GM19324 (cell line): ENCODE results near the gene DOHH.
"Not testable (repeated sequence)": the region's sequence is repeated elsewhere in the genome, so short reads cannot be mapped to it uniquely, and the experiment has no call there.

ENCODE experiments used
- ATAC-seq: cut with Tn5 transposase; IDR thresholded peaks from one replicate; pipeline ENCODE4 v1.9.1; 2021; ENCODE audit warnings: mild to moderate bottlenecking, moderate library complexity; ENCODE audit not compliant: unreplicated experiment, low FRiP score

DOHH gene

DNA sequence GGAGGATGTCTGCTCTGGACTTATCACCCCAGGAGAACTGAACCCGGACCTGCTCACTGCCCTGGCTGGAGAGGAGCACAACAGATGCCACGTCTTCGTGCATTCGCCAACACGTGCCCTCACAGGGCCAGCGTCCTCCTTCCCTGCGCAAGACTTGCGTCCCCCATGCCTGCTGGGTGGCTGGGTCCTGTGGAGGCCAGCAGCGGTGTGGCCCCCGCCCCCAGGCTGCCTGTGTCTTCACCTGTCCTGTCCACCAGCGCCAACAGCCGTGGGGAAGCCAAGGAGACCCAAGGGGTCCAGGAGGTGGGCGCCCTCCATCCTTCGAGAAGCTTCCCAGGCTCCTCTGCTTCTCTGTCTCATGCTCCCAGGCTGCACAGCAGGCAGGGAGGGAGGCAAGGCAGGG is 35.1 kb upstream of the DOHH start:
- no peak for ATAC-seq

DNA sequence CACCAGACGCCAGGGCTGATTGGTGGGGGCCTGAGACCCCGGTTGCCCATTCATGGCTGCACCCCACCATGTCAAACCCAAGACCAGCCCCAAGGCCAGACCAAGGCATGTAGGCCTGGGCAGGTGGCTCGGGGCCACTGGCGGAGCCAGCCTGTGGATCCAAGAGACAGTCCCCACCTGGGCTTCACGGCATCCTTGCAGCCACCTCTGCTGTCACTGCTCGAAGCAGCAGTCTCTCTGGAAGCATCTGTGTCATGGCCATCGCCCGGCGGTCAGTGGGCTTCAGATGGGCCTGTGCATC is 34.7 kb upstream of the DOHH start:
- ATAC-seq: no peak

DNA sequence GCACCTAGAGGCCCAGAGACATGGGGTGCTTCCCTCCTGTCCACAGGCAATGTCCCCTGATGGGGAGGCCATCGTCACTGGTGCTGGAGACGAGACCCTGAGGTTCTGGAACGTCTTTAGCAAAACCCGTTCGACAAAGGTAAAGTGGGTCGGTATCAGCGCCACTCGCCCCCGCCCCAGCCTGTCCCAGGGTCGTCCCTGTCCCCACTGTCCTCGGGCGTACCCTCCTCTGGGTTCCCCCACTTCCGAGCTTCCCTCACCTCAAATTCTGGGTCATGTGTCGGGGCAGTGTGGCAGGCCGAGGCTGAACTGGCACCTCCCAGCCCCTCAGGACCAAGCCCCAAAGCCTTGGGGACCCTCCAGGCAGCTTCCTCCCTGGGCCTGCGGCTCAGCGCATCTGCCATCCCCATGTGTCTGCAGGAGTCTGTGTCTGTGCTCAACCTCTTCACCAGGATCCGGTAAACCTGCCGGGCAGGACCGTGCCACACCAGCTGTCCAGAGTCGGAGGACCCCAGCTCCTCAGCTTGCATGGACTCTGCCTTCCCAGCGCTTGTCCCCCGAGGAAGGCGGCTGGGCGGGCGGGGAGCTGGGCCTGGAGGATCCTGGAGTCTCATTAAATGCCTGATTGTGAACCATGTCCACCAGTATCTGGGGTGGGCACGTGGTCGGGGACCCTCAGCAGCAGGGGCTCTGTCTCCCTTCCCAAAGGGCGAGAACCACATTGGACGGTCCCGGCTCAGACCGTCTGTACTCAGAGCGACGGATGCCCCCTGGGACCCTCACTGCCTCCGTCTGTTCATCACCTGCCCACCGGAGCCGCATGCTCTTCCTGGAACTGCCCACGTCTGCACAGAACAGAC is 34.1 kb upstream of the DOHH start:
- ATAC-seq: no peak

- ATAC-seq: no peak
Measured at GRCh38 chr19:3533563-3534216, 33.2 kb upstream of the DOHH start.

DNA sequence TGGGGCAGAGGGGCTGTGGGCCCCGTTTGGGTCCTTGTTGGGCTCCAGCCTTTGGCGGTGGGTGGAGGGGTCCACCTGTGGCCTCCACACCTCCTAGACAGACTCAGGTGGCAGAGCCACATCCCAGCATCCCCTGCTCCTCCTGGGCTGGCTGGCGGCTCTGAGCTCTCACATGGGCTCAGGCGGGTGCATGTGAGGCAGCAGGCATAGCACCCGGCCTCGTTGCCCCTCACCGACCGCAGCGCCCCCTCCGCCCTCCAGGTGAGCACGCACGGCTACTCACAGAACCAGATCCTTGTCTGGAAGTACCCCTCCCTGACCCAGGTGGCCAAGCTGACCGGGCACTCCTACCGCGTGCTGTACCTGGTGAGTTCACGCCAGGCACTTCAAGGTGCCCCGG is 32.6 kb upstream of the DOHH start:
- ATAC-seq: no peak

DNA sequence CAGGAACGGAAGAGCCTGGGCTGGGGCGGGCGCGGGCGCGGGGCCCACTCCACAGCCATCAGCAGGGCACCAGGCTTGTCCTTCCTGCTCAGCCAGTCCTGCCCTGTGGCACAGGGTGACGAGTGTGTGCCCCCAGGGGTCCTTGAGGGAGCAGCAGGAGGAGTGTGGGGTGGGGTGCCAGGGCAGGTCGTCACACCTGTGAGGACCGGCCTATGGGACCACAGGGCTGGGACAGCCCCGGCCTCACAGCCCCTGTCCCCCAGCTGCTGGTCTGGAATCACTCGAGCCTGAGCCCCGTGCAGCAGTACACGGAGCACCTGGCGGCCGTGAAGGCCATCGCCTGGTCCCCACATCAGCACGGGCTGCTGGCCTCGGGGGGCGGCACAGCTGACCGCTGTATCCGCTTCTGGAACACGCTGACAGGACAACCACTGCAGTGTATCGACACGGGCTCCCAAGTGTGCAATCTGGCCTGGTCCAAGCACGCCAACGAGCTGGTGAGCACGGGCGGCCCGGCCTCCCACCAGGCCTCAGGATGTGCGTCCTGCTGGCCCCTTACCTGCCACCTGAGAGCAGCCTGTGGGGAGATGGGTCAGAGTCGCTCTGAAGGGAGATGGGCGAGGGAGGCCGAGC is 31.8 kb upstream of the DOHH start:
- no peak for ATAC-seq

DNA sequence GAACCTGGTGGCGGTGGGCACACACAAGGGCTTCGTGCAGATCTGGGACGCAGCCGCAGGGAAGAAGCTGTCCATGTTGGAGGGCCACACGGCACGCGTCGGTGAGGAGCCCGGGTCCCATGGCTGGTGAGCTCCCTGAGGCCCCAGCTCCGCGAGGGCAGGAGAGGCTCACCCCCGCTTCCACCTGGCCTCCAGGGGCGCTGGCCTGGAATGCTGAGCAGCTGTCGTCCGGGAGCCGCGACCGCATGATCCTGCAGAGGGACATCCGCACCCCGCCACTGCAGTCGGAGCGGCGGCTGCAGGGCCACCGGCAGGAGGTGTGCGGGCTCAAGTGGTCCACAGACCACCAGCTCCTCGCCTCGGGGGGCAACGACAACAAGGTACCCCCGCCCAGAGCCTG is 31.2 kb upstream of the DOHH start:
- no peak for ATAC-seq

GRCh38 chr19:3530389-3530788 is 29.9 kb upstream of the DOHH start:
- no peak for ATAC-seq

DNA sequence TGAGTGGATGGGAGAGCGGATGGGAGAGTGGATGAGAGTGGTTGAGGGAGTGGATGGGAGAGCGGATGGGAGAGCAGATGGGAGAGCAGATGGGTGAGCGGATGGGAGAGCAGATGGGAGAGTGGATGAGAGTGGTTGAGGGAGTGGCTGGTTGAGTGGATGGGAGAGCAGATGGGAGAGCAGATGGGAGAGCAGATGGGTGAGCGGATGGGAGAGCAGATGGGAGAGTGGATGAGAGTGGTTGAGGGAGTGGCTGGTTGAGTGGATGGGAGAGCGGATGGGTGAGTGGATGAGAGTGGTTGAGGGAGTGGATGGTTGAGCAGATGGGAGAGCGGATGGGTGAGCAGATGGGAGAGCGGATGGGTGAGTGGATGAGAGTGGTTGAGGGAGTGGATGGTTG is 28.8 kb upstream of the DOHH start:
- ATAC-seq: not testable (repeated sequence)

DNA sequence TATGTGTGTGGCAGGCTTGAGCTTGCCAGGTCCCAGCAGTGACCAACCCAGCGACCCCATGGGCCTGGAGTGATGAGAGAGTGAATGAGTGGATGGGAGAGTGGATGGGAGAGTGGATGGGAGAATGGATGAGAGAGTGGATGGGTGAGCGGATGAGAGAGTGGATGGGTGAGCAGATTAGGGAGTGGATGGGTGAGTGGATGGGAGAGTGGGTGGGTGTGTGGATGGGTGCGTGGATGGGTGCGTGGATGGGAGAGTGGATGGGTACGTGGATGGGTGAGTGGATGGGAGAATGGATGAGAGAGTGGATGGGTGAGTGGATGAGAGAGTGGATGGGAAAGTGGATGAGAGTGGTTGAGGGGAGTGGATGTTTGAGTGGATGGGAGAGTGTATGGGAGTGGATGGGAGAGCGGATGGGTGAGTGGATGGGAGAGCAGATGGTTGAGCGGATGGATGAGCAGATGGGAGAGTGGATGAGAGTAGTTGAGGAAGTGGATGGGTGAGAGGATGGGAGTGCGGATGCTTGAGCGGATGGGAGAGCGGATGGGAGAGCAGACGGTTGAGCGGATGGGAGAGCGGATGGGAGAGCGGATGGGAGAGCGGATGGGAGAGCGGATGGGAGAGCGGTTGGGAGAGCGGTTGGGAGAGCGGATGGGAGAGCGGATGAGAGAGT is 28.2 kb upstream of the DOHH start:
- ATAC-seq: no peak

GRCh38 chr19:3528080-3528479 is 27.6 kb upstream of the DOHH start:
- ATAC-seq: no peak

DNA sequence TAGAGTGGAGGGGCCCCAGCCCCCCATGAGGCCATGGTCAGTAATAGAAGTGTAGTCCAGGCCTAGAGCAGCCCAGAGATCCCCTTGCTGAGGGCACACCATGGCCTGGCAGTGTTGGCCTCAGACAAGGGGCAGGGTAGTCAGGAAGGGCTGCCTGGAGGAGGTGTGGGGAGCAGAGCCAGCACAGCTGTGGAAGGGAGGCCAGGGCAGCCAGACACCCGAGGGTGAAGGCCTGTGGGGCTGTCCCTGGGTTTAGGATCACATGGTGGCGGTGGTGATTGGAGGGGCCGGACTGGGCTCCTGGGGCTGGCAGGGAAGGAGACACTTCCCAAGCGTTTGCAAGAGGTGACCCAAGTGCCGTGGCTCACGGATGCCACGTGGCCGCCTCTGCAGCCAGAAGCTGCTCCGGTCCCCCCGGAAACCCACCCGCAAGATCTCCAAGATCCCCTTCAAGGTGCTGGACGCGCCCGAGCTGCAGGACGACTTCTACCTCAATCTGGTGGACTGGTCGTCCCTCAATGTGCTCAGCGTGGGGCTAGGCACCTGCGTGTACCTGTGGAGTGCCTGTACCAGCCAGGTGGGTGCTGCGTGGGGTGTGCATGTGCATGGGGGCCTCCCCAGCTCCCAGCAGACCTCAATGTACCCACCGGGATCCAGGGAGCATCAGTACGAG is 26.9 kb upstream of the DOHH start:
- ATAC-seq: no peak

DNA sequence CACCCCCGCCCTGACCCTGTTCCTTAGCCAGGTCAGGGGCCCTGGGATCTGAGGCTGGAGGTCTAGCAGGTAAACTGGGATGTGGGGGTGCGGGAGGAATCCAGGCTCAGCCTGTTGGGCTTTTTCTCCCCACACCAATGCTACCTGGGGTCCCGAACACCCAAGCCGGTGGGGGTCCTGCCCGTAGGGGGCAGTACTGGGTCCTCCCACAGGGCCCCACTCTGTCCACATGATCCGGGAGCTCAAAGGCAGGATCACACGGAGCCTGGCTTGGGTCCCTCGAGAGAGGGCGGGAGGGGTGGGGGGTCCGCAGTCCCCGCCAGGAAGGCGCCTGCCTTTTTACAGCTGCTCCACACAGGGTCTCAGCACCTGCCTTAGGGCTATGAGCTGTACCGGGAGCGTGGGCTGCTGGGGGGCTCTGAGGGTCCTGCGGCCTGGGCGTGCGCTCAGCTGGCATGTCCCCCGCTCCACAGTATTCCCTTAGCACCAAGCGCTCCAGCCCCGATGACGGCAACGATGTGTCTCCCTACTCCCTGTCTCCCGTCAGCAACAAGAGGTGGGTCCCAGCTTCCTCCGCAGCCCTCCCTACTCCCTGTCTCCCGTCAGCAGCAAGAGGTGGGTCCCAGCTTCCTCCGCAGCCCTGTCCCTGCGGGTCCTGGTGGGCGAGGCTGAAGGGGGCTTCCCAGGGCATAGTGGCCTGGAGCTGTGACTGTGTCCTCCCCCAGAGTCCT is 26.2 kb upstream of the DOHH start:
- no peak for ATAC-seq

DNA sequence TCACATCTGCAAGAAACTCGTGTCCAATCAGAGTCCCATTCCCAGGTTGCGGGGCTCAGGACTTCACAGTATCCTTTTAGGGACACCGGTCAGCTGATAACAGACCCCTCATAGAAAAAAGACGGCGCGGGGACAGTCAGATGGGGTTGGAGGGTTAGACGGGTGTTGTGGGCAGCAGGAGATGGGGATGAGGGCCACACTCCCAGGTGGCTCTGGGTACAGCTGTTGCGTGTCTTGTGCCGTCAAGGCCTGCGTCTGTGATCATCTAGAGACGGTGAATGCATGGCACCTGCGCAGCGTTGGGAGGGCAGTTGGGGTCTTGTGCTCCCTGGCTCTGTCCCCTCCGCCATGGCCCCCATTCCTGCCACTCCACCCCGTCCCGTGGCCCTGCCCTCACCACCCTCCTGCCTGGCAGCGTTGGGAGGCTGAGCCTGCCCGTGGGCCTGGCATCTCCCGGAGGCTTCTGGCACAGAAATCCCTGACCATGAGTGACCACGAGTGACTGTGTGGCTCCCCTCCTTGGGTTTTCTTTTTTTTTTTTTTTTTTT is 24.5 kb upstream of the DOHH start:
- ATAC-seq: no peak

DNA sequence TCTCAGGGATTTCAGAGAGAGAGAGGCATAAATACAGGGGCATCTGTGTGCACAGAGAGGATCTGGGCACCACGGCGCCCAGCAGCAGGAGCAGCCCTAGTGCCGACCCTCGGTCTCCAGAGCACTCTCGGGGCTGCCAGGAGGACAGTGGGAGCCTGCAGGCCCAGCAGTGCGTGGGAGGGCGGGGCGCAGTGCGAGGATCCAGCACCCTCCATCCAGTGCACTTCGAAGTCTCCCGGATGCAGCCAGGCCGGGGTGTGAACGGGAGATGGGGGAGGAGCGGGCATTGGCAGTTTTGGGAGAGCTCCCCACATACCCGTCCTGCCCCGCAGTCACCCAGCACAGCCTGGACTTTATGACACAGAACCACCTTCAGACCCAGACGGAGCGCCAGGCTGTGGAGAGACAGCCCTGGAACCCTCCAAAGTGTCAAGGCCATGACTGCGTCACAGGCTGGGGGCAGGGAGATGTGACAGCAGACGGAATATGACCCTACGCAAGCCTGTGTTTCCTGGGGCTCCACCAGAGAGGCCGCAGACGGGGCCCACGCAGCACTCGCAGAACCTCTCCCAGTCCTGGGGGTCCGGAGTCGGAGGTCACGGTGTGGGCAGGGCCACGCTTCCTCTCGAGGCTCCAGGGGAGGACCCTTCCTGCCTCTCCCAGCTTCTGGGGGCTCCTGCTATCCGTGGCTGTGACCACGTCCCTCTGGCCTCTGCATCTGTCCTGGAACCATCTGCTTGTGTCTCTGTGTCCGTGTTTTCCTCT is 23.8 kb upstream of the DOHH start:
- no peak for ATAC-seq

- no peak for ATAC-seq
Measured at GRCh38 chr19:3523361-3524077, 23.0 kb upstream of the DOHH start.

DNA sequence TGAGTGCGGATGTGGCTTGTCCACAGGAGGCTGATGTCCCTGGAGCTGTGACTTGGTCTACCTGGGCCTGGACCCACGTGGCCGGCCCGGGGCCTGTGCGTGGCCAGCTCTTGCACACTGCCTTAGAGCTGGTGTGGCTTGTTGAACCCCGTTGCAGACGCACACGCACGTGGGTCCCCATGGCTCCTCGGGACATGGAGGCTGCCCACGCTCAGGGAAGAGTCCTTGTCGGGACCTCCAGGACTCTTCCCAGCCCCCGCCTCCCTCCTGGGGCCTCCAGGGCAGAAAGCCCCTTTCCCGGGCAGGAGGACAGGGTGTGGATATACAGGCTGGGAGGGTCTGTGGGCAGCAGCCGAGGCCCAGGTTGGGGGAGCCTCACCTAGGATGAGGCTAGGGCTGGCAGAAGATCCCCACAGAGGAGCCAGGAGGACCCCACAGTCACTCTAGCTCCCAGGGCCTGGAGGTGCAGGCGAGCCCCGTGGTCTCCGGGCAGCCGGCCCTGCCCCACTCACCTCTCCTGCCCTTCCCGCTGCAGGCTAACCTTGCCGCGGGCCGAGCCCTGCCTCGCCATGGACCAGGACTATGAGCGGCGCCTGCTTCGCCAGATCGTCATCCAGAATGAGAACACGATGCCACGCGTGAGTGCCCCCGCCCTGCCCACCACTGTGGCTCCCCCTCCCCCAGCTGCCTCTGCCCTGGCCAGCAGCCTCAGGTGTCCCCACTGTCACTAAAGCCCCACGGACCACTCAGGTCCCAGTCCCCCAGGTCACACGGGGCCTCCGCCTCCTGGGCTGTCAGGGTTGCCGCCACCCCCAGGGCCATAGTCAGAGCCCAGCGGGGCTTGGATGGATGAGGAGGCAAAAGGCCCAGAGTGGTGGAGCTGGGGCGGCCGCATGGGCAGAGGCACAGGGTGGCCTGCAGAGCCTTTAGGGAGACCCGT is 22.2 kb upstream of the DOHH start:
- no peak for ATAC-seq

GRCh38 chr19:3521104-3521445 is 20.6 kb upstream of the DOHH start:
- ATAC-seq: no peak
